H54 (cell line): ENCODE results near the gene CTRB1.

Source experiments
- DNase-seq: peaks from one replicate; pipeline ENCODE4 v3.0.0; 2011; ENCODE audit warnings: low spot score, mixed read lengths; ENCODE audit not compliant: insufficient read length
- FAIRE-seq: peaks from 3 replicates; lab custom pipeline; 2011; peaks lifted over from hg19 to GRCh38; lab: Jason Lieb, UNC
- POLR2A ChIP-seq: IDR thresholded peaks from 2 replicates; pipeline ENCODE4 v1.6.1; 2011; ENCODE audit warnings: low read depth, mild to moderate bottlenecking, low read length

The CTRB1 gene

DNA sequence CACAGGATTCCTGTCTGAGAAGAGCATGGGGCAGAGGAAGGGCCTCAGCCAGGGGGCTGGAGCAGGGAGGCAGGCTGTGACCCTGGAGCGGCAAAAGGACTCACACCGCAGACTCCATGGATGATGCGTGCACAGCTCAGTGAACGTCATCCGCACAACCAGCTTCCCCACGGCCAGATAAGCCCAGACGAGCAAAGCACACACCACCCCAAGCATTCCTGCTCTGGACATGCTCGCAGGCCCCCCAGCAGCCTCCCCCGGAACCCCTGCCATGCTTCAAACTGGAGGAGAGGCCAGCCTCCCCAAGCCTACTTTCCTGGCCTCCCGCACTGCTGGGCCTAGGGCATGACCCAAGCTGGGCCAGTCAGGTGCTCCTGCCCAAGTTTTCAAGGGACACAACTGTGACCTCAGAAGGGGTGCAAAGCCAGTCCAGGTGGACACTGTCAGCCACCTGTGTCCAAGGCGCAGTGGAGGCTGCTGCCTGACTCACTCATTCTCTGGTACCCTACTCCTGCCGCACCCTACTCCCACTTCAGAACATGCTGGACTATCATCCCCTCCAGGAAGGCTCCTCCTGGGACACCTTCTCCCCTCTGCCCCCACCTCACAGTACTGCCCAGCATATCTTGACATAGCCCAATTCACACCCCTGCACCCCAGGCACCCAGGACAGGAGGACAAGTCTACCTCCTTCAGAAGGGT is 27.9 kb downstream of the CTRB1 start:
- no peak for TF ChIP-seq POLR2A
- FAIRE-seq: no peak
- no peak for DNase-seq

DNA sequence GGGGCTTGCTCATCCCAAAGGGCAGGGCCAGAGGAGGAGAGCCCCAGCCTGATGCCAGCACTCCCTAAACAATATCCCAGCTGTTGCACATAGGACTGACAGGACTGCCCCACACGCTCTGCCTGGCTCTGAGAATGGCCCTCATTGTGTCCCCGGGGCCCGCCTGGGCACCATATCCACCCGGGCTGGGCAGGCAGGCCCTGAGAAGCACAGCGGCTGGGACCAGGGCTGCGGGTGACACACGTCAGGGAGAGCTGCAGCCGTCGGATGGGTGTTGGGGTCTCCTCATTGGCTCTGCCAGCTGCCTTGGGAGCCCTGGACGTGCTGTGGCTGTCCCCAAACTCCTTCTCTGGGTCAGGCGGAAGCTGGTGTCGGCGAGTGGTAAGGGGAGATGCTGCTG is 28.5 kb downstream of the CTRB1 start:
- TF ChIP-seq POLR2A: no peak
- FAIRE-seq: no peak
- DNase-seq: no peak

DNA sequence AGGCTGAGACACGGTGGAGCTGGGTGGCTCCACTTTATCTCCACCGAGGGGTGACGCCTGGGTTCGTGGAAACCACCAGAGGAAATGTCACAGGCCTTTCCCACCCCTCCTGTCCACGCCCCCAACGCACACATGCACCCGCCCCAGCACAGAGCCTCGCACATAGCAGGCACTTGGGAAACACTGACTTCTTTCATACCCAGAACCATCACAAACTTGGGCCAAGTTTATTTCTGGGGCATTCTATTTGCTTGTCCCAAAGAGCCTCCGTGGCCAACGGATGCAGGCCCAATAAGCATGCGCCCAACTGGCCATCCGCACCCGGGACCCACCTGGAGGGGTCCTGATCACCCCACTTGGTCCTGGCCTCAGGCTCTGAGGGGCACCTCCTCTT is 29.4 kb downstream of the CTRB1 start:
- FAIRE-seq (no peak), DNase-seq (no peak)
- no peak for TF ChIP-seq POLR2A

DNA sequence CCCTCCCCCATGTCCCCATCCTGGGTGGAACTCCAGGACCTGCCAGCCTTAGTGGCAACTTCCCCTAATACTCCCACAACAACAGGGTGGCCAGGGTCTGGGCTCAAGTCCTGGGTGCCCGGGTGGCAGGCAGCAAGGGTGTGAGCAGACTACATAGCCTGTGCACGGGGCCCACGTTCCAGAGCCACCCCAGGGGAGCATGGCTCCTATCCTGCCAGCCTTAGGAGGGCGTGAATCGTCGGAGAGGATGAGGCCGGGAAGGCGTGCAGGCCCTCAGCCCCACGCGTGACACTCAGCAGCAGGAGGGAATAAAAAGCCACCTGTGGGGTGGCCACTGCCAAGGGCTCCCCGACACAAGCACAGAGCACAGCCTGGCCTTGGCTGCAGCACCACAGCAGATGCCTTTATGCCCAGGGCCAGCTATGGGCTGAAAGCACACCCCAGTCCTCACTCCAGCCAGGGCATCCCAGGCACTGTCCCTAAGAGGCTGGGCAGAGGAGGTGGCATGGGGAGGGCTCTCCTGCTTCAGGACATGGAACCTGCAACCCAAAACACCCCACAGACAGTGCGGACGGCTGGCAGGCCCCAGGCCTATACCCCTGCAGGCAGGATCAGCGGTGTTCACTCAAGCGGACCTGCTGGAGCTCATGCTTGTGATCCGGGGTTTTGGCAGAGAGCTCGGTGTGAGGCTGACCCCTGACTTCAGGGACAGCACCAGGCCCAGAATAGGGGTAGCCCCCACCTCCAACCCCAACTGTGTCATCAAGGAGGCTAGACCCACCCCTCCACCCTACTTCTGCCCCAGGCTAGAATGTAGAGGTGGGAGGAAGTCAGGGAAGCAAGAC is 30.0 kb downstream of the CTRB1 start:
- no peak for TF ChIP-seq POLR2A
- FAIRE-seq (no peak), DNase-seq (no peak)

DNA sequence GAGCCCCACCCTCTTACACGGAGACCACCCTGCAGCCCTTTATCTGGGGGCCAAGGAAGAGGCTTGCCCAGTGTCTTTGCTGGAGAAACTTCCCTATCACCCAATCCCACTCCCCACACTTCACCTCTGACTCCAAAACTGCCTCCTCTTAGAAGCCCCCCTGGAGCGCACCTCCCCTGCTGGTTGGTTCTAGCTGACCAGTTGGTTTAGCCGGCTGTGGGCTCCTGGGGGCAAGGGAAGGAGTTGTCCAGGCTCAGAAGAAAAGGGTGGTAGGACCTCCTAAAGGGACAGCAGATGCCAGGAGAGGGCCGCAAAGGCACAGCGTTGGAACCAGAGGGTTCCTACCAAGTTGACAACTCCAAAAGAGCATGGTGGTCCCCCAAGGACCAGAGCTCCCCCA is 30.7 kb downstream of the CTRB1 start:
- FAIRE-seq (no peak), DNase-seq (no peak)
- TF ChIP-seq POLR2A: no peak

DNA sequence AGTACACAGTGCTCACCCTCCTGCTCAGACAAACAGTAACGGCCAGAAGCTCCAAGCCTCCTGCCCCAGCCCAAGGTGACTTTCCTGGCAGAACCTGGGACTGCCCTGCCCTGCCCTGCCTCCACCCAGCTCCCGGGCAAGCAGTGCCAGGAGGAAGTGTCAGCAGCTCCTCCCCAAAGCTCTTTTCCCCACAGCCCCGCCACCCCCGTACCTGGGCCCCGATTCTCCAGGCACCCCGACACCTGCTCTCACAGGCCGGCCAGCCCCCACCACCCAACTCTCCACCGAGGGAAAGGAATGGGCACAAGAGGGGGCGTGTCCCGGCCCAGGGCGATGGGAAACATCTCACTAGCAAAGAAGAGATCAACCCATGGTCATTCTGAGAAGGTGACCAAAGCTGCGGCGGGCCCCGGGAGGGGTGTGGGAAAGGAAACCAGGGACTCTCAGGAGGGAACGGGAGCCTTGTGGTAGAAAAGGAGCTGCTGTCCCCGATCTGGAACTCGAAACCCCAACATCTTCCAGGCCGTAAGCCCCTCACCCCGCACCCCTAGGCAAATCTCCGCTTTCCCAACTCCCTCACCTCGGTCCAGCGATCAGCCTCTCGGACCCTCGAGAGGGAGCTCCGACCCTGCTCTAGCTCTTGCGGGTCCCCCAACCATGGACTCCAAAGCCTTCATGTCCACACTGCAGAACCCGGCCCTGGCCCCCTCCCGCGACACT is 31.5 kb downstream of the CTRB1 start:
- FAIRE-seq (no peak), DNase-seq (no peak)
- 0 out of 2 replicates have a peak, but pooled peaks have one; percentile 15 for TF ChIP-seq POLR2A

DNA sequence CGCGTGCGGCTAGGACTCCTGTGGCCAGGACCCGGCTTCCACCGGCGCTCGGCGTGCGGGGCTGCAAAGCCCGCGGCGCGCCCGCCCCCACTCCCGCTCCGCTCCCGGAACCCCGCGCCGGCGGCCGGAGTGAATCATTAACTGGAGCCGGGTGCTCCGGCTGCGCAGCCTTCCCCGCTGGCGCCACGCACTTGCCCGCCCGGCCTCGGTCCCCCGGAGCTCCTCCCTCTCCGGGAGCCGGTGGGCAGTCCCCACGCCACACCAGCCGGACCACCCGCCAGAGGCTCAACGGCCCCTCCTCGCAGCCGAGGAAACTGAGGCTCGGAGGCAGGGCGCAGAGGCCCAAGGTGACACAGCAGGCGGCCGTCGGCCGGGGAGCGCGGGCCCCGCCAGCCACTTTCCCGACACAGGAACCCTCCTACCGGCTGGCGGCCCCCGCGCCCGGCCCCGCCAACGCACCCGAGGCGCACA is 32.1 kb downstream of the CTRB1 start:
- FAIRE-seq (no peak), DNase-seq (no peak)
- no peak for TF ChIP-seq POLR2A

DNA sequence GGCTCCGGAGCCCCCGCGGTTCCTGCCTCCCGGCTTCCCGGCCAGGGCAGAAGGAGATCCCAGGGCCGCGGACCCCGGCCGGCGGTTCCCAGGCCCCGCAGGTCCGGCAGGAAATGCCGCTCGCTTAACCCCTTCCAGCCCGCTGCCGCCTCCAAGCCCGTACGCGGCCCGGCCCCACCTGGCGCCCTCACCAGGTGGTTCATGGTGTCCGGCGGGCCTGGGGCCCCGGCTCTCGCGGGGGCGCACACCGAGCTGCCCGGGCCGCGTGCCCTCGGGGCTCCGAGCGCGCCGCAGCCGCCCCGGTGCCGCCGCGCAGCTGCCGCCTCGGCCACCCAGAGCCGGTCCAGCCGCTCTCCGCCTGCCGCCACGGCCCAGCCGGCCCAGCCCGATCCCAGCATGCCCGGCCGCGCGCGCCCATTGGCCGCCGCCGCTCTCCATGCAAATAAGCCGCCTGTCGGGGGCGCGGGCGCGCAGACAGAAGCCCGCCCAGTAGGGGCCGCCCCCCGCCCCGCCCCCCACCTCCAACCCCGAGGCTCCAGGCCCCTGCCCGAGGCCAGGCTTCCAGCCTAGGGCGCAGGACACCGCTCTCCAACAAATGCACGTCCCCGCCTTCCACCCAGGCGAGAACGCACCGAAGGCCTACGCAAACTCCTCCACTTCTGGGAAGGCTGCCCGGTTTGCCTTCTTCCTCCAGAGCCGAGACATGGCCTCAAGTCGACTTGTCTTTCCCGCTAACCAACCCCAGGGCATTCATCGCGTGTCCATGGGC is 32.7 kb downstream of the CTRB1 start, which contains the start of gene BCAR1:
Gene BCAR1, minus strand, starts transcription at position 345 of the 769 bp plus-strand sequence. Its CDS starts 142 bp downstream, at position 203.
- DNase-seq: peak; percentile 78
- TF ChIP-seq POLR2A: peak; percentile 90
- no peak for FAIRE-seq

DNA sequence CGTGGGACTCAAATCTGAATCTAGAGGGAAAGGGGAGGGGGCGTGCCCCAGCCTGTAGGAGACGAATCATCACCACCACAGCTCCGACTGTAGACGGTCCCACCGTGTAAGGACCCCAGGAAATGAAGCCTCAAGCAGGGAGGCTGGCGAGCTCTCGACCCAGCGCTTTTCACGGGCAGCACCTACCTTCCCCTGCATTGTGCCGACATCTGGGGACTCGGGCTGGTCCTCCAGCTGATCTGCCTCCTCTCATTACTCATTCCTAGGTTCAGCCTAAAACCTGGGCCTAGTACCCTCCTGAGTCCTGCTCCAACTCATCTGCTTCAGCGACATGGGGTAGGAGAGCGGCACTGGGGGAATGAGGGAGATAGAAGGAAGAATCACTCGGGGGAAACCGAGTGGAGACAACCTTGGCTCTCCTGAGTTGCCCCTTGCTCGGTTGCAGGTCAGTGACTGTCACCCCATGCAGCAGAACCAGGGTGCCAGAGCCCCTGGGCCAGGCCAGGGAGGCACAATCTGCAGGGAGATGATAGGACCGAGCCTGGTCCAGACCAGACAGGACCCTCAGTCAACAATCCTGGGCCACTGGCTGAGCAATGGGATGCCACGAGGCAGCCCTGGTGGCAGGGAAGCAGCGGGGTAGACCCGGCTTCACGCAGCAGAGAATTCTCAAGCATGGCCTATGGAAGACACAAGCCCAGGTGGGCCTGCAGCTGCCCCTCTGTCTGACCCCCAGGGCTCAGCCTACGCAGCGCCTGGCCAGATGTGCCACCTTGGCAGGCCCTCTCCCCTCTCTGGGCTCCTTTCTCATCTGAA is 33.5 kb downstream of the CTRB1 start:
- TF ChIP-seq POLR2A: no peak
- DNase-seq: no peak
- FAIRE-seq: no peak

DNA sequence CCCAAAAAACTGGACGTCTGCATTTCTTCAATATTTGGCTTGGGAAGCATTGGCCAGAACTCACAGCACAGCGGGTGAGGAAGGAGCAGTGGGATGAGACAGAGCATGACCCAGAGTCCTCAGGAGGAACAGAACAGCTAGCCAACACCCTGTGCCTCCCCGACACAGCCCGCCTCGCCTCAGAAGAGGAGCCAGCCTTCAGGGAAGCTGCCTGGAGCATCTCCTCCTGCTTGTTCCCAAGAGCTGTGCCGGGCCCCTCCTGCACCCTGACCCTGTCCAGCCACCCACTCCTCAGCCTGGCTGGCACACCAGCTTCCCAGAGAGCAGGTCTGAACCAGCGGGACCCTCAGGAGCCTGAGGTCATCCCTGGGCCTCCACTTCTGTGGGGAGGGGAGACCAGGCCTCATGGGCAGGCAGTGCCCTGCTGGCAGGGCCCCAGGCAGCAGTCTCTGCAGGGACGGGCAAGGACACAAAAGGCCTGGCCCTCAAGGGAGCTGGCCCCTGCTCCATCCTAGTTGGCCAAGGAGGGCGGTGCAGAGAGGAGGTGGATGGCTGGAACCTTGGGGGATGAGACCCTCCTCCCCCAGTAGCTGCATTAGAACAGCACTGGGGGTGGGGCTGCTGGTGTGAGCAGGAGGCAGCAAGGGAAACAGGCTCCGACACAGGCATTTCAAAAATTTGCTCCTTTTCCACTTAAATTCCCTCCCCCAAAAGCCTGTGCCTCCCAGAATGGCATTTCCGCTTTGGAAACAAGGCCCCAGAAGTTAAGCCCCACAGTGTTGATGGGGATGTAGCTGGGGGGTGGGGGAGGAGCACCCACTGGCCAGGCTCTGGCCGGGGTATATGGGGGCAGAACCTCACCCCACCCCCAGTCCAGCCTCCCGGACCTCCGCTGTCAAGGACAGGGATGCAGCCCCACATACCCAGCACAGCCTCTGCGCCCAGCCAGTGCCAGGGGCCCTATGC is 34.4 kb downstream of the CTRB1 start:
- no peak for TF ChIP-seq POLR2A
- FAIRE-seq (no peak), DNase-seq (no peak)

DNA sequence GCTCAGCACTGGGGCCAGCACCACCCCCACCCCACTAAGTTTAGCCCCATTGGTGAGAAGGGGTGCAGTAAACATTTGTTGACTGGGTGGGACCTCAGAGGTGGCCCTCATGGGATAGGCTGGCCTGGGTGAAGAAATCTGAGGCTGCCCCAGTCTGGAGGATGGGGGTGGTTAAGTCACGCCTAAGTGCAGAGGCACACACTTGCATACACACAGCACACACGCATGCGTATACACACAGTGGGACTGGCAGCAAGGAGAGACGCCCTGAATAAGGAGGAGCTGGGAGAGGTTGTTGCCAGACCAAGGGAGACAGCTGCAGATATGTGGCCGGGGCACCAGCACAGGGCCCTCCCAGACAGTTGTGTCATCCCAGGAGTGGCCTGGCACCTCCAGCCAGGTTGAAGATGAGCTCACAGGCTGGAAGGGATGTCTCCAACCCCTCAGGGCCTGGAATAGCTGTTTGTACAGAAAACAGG is 35.6 kb downstream of the CTRB1 start:
- no peak for FAIRE-seq

More for the DNA sequence above, 35.6 kb downstream of the CTRB1 start:
- DNase-seq: no peak
- TF ChIP-seq POLR2A: no peak
